CD14-positive monocyte (primary cell): ENCODE results near the gene FASTK. TPM values are rescaled to one million over a fixed set of nuclear protein-coding genes. Genes with fewer than 3 reads are reported as not detected.

ENCODE experiments used
- DNase-seq, 3 donors: peaks; one replicate each; pipeline ENCODE4 v3.0.0-alpha.2; 2011 to 2022
- H2AFZ ChIP-seq: 2 replicates; pipeline ENCODE4 v1.6.0; 2012; ENCODE audit warnings: mild to moderate bottlenecking, low read depth, low read length, inconsistent platforms; ENCODE audit not compliant: insufficient read depth, poor library complexity, severe bottlenecking
- H3K27ac ChIP-seq, 2 donors: 1 replicate in 1 of 2; 2 replicates in 1 of 2; pipeline ENCODE4 v1.5.1; 2012 to 2013; ENCODE audit warnings: low read length in 2 of 2, control low read depth in 1 of 2, inconsistent platforms in 1 of 2, low read depth in 1 of 2, mild to moderate bottlenecking in 1 of 2
- H3K27me3 ChIP-seq, 2 donors: one replicate each; pipeline versions ENCODE4 v1.6.0 to v1.6.1; 2011 to 2013; ENCODE audit warnings: low read length in 2 of 2; ENCODE audit not compliant: control insufficient read depth in 2 of 2, insufficient read depth in 2 of 2
- H3K36me3 ChIP-seq, 2 donors: replicated peaks in 1 of 2; 1 replicate in 1 of 2; 2 replicates in 1 of 2; pipeline versions ENCODE4 v1.5.1 to v1.6.1; 2012 to 2013; ENCODE audit warnings: low read length in 2 of 2, control low read depth in 1 of 2, inconsistent platforms in 1 of 2, mild to moderate bottlenecking in 1 of 2; ENCODE audit not compliant: insufficient read depth in 2 of 2, control insufficient read depth in 1 of 2
- H3K4me1 ChIP-seq, 2 donors: 1 replicate in 1 of 2; 2 replicates in 1 of 2; pipeline versions ENCODE4 v1.5.1 to v1.6.1; 2012 to 2013; ENCODE audit warnings: low read length in 2 of 2, control low read depth in 1 of 2, inconsistent platforms in 1 of 2, mild to moderate bottlenecking in 1 of 2, moderate library complexity in 1 of 2; ENCODE audit not compliant: insufficient read depth in 2 of 2, control insufficient read depth in 1 of 2
- H3K4me2 ChIP-seq: replicated peaks from 2 replicates; pipeline ENCODE3; 2012; ENCODE audit warnings: low read length, moderate library complexity, mild to moderate bottlenecking; ENCODE audit not compliant: poor library complexity, severe bottlenecking; ENCODE audit errors: extremely low read depth
- H3K4me3 ChIP-seq, 3 experiments: fragments of 200-600 bp in 1 of 3; sonication (generic) in 1 of 3; replicated peaks in 1 of 3; 1 replicate in 2 of 3; 2 replicates in 1 of 3; pipeline ENCODE4 v1.5.1; 2011 to 2013; ENCODE audit warnings: low read length in 3 of 3, mild to moderate bottlenecking in 3 of 3, control low read depth in 2 of 3, low read depth in 2 of 3, inconsistent platforms in 1 of 3, moderate library complexity in 1 of 3
- H3K79me2 ChIP-seq: 2 replicates; pipeline ENCODE4 v1.6.0; 2012; ENCODE audit warnings: mild to moderate bottlenecking, control low read depth, inconsistent platforms, low read length, moderate library complexity; ENCODE audit not compliant: insufficient read depth
- H3K9ac ChIP-seq: 2 replicates; pipeline ENCODE4 v1.6.0; 2017; ENCODE audit warnings: low read length, mild to moderate bottlenecking; ENCODE audit not compliant: insufficient read depth, poor library complexity, severe bottlenecking
- H3K9me3 ChIP-seq, 2 donors: replicated peaks in 1 of 2; 1 replicate in 1 of 2; 2 replicates in 1 of 2; pipeline versions ENCODE4 v1.5.1 to v1.6.1; 2012 to 2013; ENCODE audit warnings: low read length in 2 of 2, control low read depth in 1 of 2; ENCODE audit not compliant: control insufficient read depth in 1 of 2, insufficient read depth in 1 of 2
- H4K20me1 ChIP-seq: 2 replicates; pipeline ENCODE4 v1.6.0; 2012; ENCODE audit warnings: mild to moderate bottlenecking, low read length, control low read depth, moderate library complexity; ENCODE audit not compliant: insufficient read depth
- H3K27ac Mint-ChIP-seq, 7 donors: one replicate each; pipeline ENCODE4 v1.8.0; 2020; ENCODE audit warnings: mild to moderate bottlenecking in 7 of 7, mixed read lengths in 7 of 7, moderate library complexity in 6 of 7, inconsistent platforms in 2 of 7
- H3K27me3 Mint-ChIP-seq, 3 donors: one replicate each; pipeline ENCODE4 v1.8.0; 2021 to 2022; ENCODE audit warnings: low read depth in 3 of 3, mild to moderate bottlenecking in 3 of 3, mixed read lengths in 3 of 3, moderate library complexity in 3 of 3, inconsistent platforms in 1 of 3
- H3K36me3 Mint-ChIP-seq, 2 donors: one replicate each; pipeline ENCODE4 v1.8.0; 2020; ENCODE audit warnings: mixed read lengths in 2 of 2, inconsistent platforms in 1 of 2, mild to moderate bottlenecking in 1 of 2
- H3K4me1 Mint-ChIP-seq: one replicate; pipeline ENCODE4 v1.8.0; 2020; ENCODE audit warnings: mild to moderate bottlenecking, mixed read lengths
- H3K4me3 Mint-ChIP-seq, 2 donors: one replicate each; pipeline ENCODE4 v1.8.0; 2020; ENCODE audit warnings: mild to moderate bottlenecking in 2 of 2, mixed read lengths in 2 of 2, moderate library complexity in 1 of 2
- H3K9me3 Mint-ChIP-seq, 7 donors: one replicate each; pipeline ENCODE4 v1.8.0; 2020 to 2022; ENCODE audit warnings: mixed read lengths in 7 of 7, mild to moderate bottlenecking in 6 of 7, moderate library complexity in 6 of 7, inconsistent platforms in 2 of 7
- CTCF ChIP-seq: fragments of 200-600 bp; IDR thresholded peaks from one replicate; pipeline ENCODE4 v1.8.0; 2022; ENCODE audit warnings: antibody characterized with exemption, mild to moderate bottlenecking
- WGBS: methylation state at CpG from one replicate; pipeline ENCODE4 v1.1.5; 2013; ENCODE audit warnings: missing lambda C conversion rate; ENCODE audit not compliant: insufficient coverage; 5-methylcytosine and 5-hydroxymethylcytosine counted together
- intact Hi-C, 2 donors: fragments of 100-400 bp; cut with micrococcal nuclease; formaldehyde crosslinking; loops; one replicate each; pipeline versions ENCODE4 v1.15.0 to v1.15.1; 2023
- polyA plus RNA-seq, 3 donors: library from polyadenylated mRNA; depleted of rRNA in 1 of 3; unstranded in 2 of 3; stranded (reverse) in 1 of 3; fragments of 300-500 nt in 2 of 3; fragments of >200 nt in 1 of 3; fragmentation: Illumina TruSeq in 2 of 3; gene quantifications; 1 replicate in 2 of 3; 2 replicates in 1 of 3; pipeline ENCODE4 v1.2.3, GENCODE V29; 2012 to 2021

FASTK gene
- polyA plus RNA-seq, 3 donors, result 34.7 to 110 (median 38.6) TPM

DNA sequence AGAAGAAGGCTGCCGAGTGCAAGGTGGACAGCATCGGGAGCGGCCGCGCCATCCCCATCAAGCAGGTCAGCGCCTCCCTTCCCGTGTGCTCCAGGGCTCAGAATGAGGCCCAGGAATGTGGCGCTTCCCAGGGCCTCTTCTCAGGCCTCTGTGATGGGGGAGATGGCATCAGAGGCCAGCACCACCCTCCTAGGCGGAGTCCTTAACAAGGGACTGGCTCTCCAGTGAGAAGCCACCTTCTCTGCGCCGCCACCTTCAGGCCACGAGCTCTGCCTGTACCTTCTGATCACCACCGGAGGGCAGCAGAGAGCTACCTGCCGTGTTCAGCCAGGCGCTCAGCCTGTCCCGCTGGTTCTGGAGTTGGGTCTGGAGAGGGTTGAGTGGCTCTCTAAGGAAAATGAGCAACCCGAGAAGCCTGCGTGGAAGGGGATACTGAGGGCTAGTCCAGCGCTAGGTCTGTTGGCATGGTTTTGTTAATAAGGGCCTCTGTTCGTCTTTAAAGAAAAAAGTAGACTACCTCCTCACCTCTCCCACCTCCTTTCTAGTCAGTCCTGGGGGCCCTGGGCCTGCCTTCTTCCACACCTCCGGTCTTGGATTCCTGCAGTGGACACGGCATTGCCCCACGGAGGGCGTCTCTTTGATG is 43.3 kb upstream of the FASTK start:
- intact Hi-C loops, result loop anchor here (2.0 to 5.0 kb wide), 4 partner anchors 48 to 179 kb away; no protein-coding TSS in a partner anchor
- DNase-seq, result peak; percentile 53 to 72 (median 69)
- H3K36me3 ChIP-seq, result peaks cover 54 to 87% of the 10 kb centered on the region in 2 donors
- no peak overlapping the region for H3K4me2 ChIP-seq
- H3K4me1 ChIP-seq, result no peaks in the 10 kb centered on the region
- H4K20me1 ChIP-seq, result peaks cover 83% of the 10 kb centered on the region
- H3K36me3 Mint-ChIP-seq, result peaks cover 69 to 71% of the 10 kb centered on the region in 2 donors
- H3K27ac Mint-ChIP-seq, result no peak overlapping the region
- 45% methylated on average over 11 of the region's 24 CpGs for WGBS
- no peak overlapping the region for H3K4me3 ChIP-seq
- peaks cover 2 to 15% (median 3%) of the 10 kb centered on the region in 3 donors for H3K27me3 Mint-ChIP-seq
- no peak overlapping the region for H3K9ac ChIP-seq
- peaks cover 0 to 2% (median 0%) of the 10 kb centered on the region in 7 donors for H3K9me3 Mint-ChIP-seq
- peak; percentile 93 for TF ChIP-seq CTCF
- H3K9me3 ChIP-seq, result no peaks in the 10 kb centered on the region
- no peaks in the 10 kb centered on the region for H3K4me1 Mint-ChIP-seq
- H3K79me2 ChIP-seq, result no peaks in the 10 kb centered on the region
- H3K27me3 ChIP-seq, result no peaks in the 10 kb centered on the region
- no peak overlapping the region for H2AFZ ChIP-seq
- H3K4me3 Mint-ChIP-seq, result no peak overlapping the region
- no peak overlapping the region for H3K27ac ChIP-seq

- no peak for DNase-seq
- intact Hi-C loops, result loop anchor here (5.0 kb wide), 2 partner anchors 49 to 179 kb away; no protein-coding TSS in a partner anchor
- no peak overlapping the region for H2AFZ ChIP-seq
- H3K4me2 ChIP-seq, result no peak overlapping the region
- no peaks in the 10 kb centered on the region for H3K4me1 Mint-ChIP-seq
- H3K79me2 ChIP-seq, result no peaks in the 10 kb centered on the region
- no peak overlapping the region for H3K27ac ChIP-seq
- H3K9me3 ChIP-seq, result no peaks in the 10 kb centered on the region
- H3K27me3 ChIP-seq, result no peaks in the 10 kb centered on the region
- peaks cover 53 to 87% of the 10 kb centered on the region in 2 donors for H3K36me3 ChIP-seq
- H3K27me3 Mint-ChIP-seq, result peaks cover 2 to 15% (median 3%) of the 10 kb centered on the region in 3 donors
- 95% methylated on average over 43 of the region's 50 CpGs for WGBS
- peaks cover 0 to 2% (median 0%) of the 10 kb centered on the region in 7 donors for H3K9me3 Mint-ChIP-seq
- TF ChIP-seq CTCF, result no peak
- peaks cover 69 to 70% of the 10 kb centered on the region in 2 donors for H3K36me3 Mint-ChIP-seq
- H4K20me1 ChIP-seq, result peaks cover 84% of the 10 kb centered on the region
- peak overlapping the region in 1 of 7 donors; percentile 81 for H3K27ac Mint-ChIP-seq
- H3K9ac ChIP-seq, result no peak overlapping the region
- no peaks in the 10 kb centered on the region for H3K4me1 ChIP-seq
- H3K4me3 Mint-ChIP-seq, result no peak overlapping the region
- no peak overlapping the region for H3K4me3 ChIP-seq
Measured at GRCh38 chr7:151123158-151123821, 42.7 kb upstream of the FASTK start.
